Measurements from ENCODE around the gene ALDH1A3.
A peak's percentile ranks its signal among the peaks of the same experiment; 100 is the strongest.

Gene ALDH1A3

DNA sequence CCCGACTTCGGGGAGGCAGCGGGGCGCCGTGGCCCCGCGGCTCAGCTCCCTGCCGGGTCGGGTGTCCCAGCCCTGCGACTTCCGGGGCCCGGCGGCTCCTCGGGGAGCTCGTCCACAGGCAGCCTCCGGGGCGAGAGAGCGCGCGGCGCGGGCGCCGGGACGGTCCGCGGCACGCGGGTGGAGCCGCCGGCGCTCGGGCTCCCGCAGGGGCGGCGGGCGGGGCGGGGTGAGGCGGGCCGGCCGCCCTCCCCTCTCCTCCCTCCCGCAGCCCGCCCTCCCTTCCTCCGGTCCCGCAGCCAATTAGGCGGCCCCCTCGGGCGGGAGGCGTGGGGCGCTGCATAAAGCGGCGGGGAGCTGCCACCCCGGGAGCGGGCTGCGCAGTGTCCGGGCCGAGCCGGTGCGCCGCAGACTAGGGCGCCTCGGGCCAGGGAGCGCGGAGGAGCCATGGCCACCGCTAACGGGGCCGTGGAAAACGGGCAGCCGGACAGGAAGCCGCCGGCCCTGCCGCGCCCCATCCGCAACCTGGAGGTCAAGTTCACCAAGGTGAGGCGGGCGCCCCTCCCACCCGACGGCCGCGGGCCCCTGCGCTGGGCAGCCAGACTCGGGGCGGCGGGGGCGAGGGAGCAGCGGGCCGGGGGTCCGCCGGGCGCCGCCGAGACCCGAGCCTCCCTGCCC is at the start of gene ALDH1A3:
Gene ALDH1A3 (plus strand): TSS at position 368 of the 675 bp plus-strand sequence. CDS start 77 bp downstream, at position 445.
- TF ChIP-seq, protein P1, sequence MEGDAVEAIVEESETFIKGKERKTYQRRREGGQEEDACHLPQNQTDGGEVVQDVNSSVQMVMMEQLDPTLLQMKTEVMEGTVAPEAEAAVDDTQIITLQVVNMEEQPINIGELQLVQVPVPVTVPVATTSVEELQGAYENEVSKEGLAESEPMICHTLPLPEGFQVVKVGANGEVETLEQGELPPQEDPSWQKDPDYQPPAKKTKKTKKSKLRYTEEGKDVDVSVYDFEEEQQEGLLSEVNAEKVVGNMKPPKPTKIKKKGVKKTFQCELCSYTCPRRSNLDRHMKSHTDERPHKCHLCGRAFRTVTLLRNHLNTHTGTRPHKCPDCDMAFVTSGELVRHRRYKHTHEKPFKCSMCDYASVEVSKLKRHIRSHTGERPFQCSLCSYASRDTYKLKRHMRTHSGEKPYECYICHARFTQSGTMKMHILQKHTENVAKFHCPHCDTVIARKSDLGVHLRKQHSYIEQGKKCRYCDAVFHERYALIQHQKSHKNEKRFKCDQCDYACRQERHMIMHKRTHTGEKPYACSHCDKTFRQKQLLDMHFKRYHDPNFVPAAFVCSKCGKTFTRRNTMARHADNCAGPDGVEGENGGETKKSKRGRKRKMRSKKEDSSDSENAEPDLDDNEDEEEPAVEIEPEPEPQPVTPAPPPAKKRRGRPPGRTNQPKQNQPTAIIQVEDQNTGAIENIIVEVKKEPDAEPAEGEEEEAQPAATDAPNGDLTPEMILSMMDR (IDR thresholded peaks at IDR 0.05; ENCODE audit: insufficient read depth, low read depth, low read length, missing control alignments): no peak
- DNase-seq (ENCODE audit: low read depth): peak; percentile 89
- H3K4me3 ChIP-seq (ENCODE audit: low read length): peak within 1 kb of the TSS; percentile 79

- H3K4me3 ChIP-seq (ENCODE audit: low read length): no peak overlapping the region
- DNase-seq (ENCODE audit: low read depth): peak; percentile 77
- TF ChIP-seq, protein P1 (IDR thresholded peaks at IDR 0.05; ENCODE audit: insufficient read depth, low read depth, low read length, missing control alignments): no peak
These were observed 48.2 kb upstream of the ALDH1A3 start for GRCh38 chr15:100831467-100831866.

DNA sequence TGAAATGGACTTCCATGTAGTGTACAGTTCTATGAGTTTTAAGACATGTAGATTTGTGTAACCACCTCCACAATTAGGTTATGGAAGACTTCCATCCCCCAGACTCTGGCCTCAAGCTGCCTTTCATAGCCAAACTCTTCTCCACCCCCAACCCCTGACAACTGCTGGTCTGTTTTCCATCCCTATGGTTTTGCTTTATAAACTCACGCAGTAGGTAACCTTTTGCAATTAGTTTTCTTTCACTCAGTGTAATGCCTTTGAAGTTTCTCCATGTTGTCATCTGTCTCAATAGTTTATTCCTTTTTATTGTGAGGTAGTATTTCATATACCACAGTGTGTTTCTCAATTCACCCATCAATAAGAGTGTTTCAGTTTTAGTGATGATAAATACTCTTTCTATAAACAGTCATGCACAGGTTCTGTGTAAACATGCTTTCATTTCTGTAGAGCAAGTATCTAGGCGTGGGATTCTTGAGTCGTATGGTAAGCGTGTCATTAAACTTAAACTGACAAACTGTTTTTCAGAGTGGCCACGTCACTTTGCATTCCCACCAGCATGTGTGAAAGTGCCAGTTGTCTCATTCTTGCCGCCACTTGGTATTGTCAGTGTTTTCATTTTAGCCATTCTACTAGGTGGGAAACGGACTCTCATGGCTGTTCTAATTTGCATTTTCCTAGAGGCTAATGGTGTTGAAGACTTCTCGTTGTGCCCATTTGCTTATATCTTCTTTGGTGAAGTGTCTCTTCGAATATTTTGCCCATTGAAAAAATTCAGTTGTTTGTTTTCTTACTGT is 47.3 kb upstream of the ALDH1A3 start:
- peak; percentile 52 for DNase-seq (ENCODE audit: low read depth)
- TF ChIP-seq, protein P1 (IDR thresholded peaks at IDR 0.05; ENCODE audit: insufficient read depth, low read depth, low read length, missing control alignments): no peak
- no peak overlapping the region for H3K4me3 ChIP-seq (ENCODE audit: low read length)

GRCh38 chr15:100833417-100834389 is 45.9 kb upstream of the ALDH1A3 start:
- DNase-seq (ENCODE audit: low read depth): no peak
- TF ChIP-seq, protein P1 (IDR thresholded peaks at IDR 0.05; ENCODE audit: insufficient read depth, low read depth, low read length, missing control alignments): no peak
- H3K4me3 ChIP-seq (ENCODE audit: low read length): no peak overlapping the region

GRCh38 chr15:100834731-100835130 is 44.9 kb upstream of the ALDH1A3 start:
- TF ChIP-seq, protein P1 (IDR thresholded peaks at IDR 0.05; ENCODE audit: insufficient read depth, low read depth, low read length, missing control alignments): no peak
- H3K4me3 ChIP-seq (ENCODE audit: low read length): no peak overlapping the region
- DNase-seq (ENCODE audit: low read depth): no peak

- no peak overlapping the region for H3K4me3 ChIP-seq (ENCODE audit: low read length)
- no peak for DNase-seq (ENCODE audit: low read depth)
- TF ChIP-seq, protein P1 (IDR thresholded peaks at IDR 0.05; ENCODE audit: insufficient read depth, low read depth, low read length, missing control alignments): no peak
These were observed 44.0 kb upstream of the ALDH1A3 start for GRCh38 chr15:100835636-100836035.

Data from epithelial cell of esophagus (primary cell).